ENCODE data around the gene DNAJB5. TPM values are rescaled to one million over a fixed set of nuclear protein-coding genes. Genes with fewer than 3 reads are reported as not detected.

Gene DNAJB5
- total and polyA plus RNA-seq, 2 donors (not counting 1 experiment from before 2014, with no cell fraction given) = 8.1 to 9.9 TPM

DNA sequence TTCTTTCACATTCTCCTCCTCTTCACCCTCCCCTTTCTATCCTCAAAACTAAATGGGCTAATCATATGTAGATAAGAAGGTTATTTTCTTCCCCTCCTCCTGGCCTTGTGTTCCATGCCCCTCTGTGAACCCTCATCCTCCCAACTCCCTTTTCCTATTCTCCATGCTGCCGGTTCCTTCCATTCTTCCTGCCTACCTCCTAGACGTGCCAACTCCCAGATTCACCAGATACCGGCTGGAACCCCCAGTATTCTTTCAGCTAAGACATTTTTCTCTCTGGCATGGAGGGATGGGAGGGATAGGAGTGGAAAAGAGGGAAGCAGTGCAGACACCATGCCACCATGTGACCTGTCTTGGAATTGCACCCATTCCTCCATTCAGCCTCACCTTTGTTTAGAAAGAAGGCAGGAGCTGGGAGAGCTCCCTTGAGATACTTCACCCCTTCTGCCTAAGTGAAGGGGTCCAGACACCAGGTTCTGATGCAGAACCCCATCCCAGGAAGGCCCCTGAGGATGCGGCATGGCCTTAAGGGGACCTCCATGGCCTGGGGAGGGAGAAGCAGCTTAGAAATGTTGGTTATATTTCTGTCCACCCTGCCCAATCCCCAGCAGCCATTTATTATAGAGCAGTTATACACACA, 4.8 kb downstream of the DNAJB5 start:
- Histone ChIP-seq H3K27ac (ENCODE audit: insufficient read depth, low read length) (peak overlapping the region; percentile 81), H3K36me3 (ENCODE audit: control insufficient read depth, insufficient read depth, low read length) (peaks cover 12% of the 10 kb centered on the region), H3K79me2 (ENCODE audit: control insufficient read depth, insufficient read depth, low read length) (peaks cover 2% of the 10 kb centered on the region), H2AFZ (ENCODE audit: low read length) (no peak overlapping the region), H3K9me3 (ENCODE audit: control insufficient read depth, insufficient read depth, low read depth, low read length) (no peaks in the 10 kb centered on the region), H3K4me3 (replicated peaks in 1 of 4; ENCODE audit: control extremely low read depth in 1 of 4, insufficient read depth in 1 of 4, low read depth in 3 of 4, low read length in 4 of 4) (no peak overlapping the region), H4K20me1 (ENCODE audit: control insufficient read depth, extremely low read depth, insufficient read depth, low read length) (no peaks in the 10 kb centered on the region), H3K4me1 (ENCODE audit: control insufficient read depth, extremely low read depth, insufficient read depth, low read length) (peaks cover 26% of the 10 kb centered on the region), H3K9ac (ENCODE audit: insufficient read depth, low read length) (no peak overlapping the region), H3K4me2 (ENCODE audit: extremely low read depth, insufficient read depth, low read length) (no peak overlapping the region), H3K27me3 (ENCODE audit: control insufficient read depth, insufficient read depth, low read length) (no peaks in the 10 kb centered on the region)
- peak; percentile 45 to 51 for DNase-seq (ENCODE audit: low read depth in 2 of 2)
- TF ChIP-seq EZH2 (IDR thresholded peaks at IDR 0.05; ENCODE audit: low read length, missing control alignments) (no peak), CTCF (conservative IDR thresholded peaks at IDR 0.05 in 1 of 2, IDR thresholded peaks at IDR 0.05 in 1 of 2; ENCODE audit: low read depth in 1 of 2, low read length in 2 of 2) (peak; percentile 55 to 69)

GRCh38 chr9:34994900-34995669, 5.5 kb downstream of the DNAJB5 start:
- Histone ChIP-seq H4K20me1 (ENCODE audit: control insufficient read depth, extremely low read depth, insufficient read depth, low read length) (no peaks in the 10 kb centered on the region), H3K4me2 (ENCODE audit: extremely low read depth, insufficient read depth, low read length) (no peak overlapping the region), H2AFZ (ENCODE audit: low read length) (no peak overlapping the region), H3K27ac (ENCODE audit: insufficient read depth, low read length) (no peak overlapping the region), H3K79me2 (ENCODE audit: control insufficient read depth, insufficient read depth, low read length) (peaks cover 2% of the 10 kb centered on the region), H3K9me3 (ENCODE audit: control insufficient read depth, insufficient read depth, low read depth, low read length) (no peaks in the 10 kb centered on the region), H3K27me3 (ENCODE audit: control insufficient read depth, insufficient read depth, low read length) (no peaks in the 10 kb centered on the region), H3K4me3 (replicated peaks in 1 of 4; ENCODE audit: control extremely low read depth in 1 of 4, insufficient read depth in 1 of 4, low read depth in 3 of 4, low read length in 4 of 4) (no peak overlapping the region), H3K9ac (ENCODE audit: insufficient read depth, low read length) (no peak overlapping the region), H3K36me3 (ENCODE audit: control insufficient read depth, insufficient read depth, low read length) (peaks cover 12% of the 10 kb centered on the region), H3K4me1 (ENCODE audit: control insufficient read depth, extremely low read depth, insufficient read depth, low read length) (peaks cover 26% of the 10 kb centered on the region)
- DNase-seq (ENCODE audit: low read depth in 2 of 2) = peak; percentile 35 to 37
- TF ChIP-seq CTCF (conservative IDR thresholded peaks at IDR 0.05 in 1 of 2, IDR thresholded peaks at IDR 0.05 in 1 of 2; ENCODE audit: low read depth in 1 of 2, low read length in 2 of 2) (no peak), EZH2 (IDR thresholded peaks at IDR 0.05; ENCODE audit: low read length, missing control alignments) (no peak)

- no peak overlapping the region for H3K27ac ChIP-seq (ENCODE audit: insufficient read depth, low read length)
- peaks cover 26% of the 10 kb centered on the region for H3K4me1 ChIP-seq (ENCODE audit: control insufficient read depth, extremely low read depth, insufficient read depth, low read length)
- peaks cover 12% of the 10 kb centered on the region for H3K36me3 ChIP-seq (ENCODE audit: control insufficient read depth, insufficient read depth, low read length)
- TF ChIP-seq EZH2 (IDR thresholded peaks at IDR 0.05; ENCODE audit: low read length, missing control alignments) = no peak
- TF ChIP-seq CTCF (conservative IDR thresholded peaks at IDR 0.05 in 1 of 2, IDR thresholded peaks at IDR 0.05 in 1 of 2; ENCODE audit: low read depth in 1 of 2, low read length in 2 of 2) = no peak
- no peak overlapping the region for H3K4me2 ChIP-seq (ENCODE audit: extremely low read depth, insufficient read depth, low read length)
- H3K27me3 ChIP-seq (ENCODE audit: control insufficient read depth, insufficient read depth, low read length) = no peaks in the 10 kb centered on the region
- no peak overlapping the region for H3K4me3 ChIP-seq (replicated peaks in 1 of 4; ENCODE audit: control extremely low read depth in 1 of 4, insufficient read depth in 1 of 4, low read depth in 3 of 4, low read length in 4 of 4)
- H4K20me1 ChIP-seq (ENCODE audit: control insufficient read depth, extremely low read depth, insufficient read depth, low read length) = no peaks in the 10 kb centered on the region
- no peaks in the 10 kb centered on the region for H3K79me2 ChIP-seq (ENCODE audit: control insufficient read depth, insufficient read depth, low read length)
- H3K9me3 ChIP-seq (ENCODE audit: control insufficient read depth, insufficient read depth, low read depth, low read length) = no peaks in the 10 kb centered on the region
- DNase-seq (ENCODE audit: low read depth in 2 of 2) = peak; percentile 9 to 51
- no peak overlapping the region for H3K9ac ChIP-seq (ENCODE audit: insufficient read depth, low read length)
- no peak overlapping the region for H2AFZ ChIP-seq (ENCODE audit: low read length)
These were observed 6.1 kb downstream of the DNAJB5 start for GRCh38 chr9:34995670-34996060.

Data from fibroblast of lung (primary cell).